Central memory CD4-positive, alpha-beta T cell (primary cell): ENCODE measurements around the gene PLAC8.
A peak's percentile ranks its signal among the peaks of the same experiment; 100 is the strongest.

Experiments used
- DNase-seq: peaks from one replicate; pipeline ENCODE4 v3.0.0; 2022
- total RNA-seq, 3 experiments: gene quantifications; one replicate each; lab custom pipeline; 2026; lab: John Stamatoyannopoulos, UW

PLAC8 gene, protein sequence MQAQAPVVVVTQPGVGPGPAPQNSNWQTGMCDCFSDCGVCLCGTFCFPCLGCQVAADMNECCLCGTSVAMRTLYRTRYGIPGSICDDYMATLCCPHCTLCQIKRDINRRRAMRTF
- total RNA-seq: 5.0 to 130 (median 72.2) reads per million in 3 experiments

DNA sequence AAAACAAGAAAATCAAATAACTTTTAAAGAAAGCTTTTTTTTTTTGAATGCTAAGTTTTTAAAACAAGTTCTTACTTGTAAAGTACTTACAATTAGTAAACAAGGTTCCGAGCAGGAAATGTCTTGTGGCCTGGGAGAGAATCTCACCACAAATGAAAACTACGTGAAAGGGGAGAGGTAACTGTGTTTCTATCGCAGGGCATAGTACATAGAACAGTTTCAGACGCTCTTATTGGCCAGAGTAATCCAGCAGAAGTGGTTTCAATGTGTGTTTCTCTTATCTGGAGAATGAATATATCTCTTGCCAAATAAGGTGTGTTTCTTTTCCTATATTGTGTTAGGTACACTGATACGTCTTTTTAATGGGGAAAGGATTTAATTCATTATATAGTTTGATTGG lies at the start of gene PLAC8:
TSS of gene PLAC8 (minus strand) at position 154 of the 400 bp plus-strand sequence. CDS start 6,808 bp downstream, outside the sequence.
- DNase-seq: peak; percentile 80

DNA sequence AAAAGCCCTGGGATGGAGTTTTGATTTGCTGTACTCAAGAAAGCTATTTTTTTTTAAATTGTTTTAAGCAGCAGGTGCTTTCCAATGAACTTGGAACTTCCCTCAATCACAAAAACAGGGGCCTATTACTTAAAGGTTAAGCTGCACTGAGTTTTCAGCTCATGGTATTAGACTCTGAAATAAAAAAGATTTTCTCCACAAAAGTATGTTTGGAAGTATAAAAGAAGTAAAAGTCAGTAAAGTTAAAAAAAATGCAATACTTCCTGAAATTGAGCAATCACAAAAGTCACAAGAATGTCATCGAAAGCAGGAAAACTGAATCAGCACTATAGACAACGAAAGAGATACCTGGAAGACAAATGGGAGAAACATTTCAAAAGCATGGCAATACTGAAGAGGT lies 38.9 kb upstream of the PLAC8 start:
- no peak for DNase-seq

DNA sequence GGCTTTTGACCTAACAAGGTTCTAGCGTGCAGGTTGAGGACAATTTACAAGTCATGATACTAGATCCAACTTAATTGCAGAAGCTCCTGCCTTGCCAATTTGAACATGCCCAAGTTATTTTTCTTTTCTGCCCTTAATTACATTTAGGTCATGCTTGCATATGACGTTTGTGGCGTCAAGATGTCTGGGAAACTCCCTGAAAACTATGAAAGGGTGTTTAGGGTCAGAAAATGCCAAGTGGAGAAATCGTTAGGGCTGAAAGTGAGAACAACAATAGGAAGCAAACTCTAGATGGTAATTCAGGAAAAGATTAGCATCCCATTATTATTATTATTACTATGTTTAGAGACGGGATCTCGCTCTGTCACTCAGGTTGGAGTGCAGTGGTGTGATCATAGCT lies 38.2 kb upstream of the PLAC8 start:
- no peak for DNase-seq

DNA sequence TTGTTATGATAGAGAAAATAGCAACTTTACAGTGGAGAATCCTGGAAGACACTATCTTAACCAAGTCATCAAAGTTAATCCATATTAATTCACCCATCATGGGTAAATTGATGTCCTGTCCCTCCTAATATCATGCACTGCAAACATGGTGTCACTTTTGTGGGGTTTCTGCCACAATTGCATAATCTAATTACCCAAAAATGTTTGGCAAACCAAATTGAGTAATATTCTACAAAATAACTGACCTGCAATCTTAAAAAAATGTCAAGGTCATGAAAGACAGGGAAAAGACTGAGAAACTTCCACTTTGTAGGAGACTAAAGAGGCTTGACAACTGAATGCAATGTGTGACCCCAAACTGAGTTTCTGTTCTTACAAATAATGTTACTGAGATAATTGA lies 37.1 kb upstream of the PLAC8 start:
- DNase-seq: no peak

DNA sequence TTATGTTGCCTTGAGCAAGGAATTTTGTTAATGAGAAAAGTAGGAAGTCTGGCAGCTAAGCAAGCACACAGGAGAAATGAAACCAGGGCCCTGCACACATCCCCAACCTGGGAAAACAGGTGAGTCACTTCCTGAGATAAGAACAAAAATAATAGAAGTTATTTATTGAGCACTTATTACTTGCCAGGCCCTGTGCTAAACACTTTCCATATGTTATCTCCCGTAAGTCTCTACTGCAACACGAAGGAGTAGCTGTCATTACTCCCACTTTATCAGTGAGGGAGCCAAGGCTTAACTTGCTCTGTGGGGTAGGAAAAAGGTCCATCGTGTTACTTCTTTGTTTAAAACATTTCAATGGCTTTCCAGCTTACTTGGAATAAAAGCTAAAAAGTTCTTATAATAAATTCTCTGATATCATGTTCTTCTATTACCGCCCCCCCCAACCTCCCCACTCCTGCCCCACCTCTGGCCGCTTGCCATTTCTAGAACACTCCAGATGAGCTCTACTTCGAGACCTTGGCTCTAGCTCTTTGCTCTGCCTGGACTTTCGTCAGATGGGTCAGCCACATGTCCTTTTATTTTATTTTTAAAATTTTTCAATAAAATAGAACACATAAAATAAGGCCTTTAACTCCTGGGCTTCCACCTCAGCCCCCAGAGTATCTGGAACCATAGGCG lies 36.3 kb upstream of the PLAC8 start:
- no peak for DNase-seq

DNA sequence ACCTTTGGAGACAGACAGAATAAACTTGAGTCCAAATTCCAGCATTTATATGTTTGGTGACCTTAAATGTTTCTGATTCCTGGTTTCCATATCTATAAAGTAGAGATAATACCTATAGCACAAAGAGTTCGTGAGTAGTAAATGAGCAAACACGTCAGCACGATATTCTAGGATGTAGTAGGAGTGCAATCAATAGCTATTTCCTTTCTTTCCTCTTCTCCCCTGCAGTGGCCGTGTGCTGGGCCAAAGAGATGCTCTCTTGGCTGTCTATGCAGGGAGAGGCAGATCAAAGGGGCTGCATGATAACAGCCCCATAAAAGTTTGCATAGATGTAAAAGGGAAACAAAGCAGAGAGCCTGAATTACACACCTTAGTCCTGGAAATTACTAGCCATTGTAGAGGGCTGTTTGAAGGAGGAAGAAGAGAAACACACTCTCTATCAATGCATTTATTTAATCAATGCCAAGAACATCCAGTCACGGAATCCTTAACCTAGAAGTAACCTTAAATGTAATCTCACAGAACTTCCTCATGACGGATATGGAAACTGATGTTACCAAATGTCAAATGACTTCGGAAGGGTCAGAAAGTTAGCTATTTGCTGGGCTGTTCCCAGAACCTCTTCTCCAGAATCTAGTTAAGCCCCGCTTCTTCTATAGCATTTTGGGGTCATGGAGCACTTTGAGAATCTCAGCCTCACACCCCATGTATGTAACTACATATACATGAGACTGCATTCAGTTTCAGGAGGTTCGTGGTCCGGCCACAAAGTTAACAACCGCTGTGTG lies 35.5 kb upstream of the PLAC8 start:
- DNase-seq: no peak

DNA sequence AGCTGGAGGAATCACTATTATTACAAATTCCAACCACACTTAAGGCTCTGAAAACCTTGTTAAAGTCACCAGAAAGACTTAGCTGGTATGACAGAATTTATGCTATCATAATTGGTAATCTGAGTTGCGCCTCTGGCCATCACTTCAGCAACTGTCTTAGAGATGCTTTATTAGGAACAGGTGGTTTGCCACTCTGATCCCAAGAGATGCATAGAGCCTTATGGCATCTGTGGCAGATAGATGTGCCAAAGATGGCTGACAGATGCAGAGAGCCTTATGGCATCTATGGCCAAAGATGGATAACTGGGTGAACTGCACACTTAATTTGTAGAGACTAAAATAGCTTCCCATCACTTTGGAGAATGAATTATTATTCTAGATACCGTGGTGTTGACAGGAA lies 32.3 kb upstream of the PLAC8 start:
- no peak for DNase-seq

DNA sequence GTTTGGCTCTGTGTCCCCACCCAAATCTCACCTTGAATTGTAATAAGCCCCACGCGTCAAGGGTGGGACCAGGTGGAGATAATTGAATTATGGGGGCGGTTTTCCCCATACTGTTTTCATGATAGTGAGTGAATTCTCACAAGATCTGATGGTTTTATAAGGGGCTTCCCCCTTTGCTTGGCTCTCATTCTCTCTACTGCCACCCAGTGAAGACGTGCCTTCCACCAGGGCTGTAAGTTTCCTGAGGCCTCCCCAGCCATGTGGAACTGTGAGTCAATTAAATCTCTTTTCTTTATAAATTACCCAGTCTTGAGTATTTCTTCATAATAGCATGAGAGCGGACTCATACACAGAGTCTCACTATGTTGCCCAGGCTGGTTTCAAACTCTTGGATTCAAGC lies 31.2 kb upstream of the PLAC8 start:
- DNase-seq: peak; percentile 5

DNA sequence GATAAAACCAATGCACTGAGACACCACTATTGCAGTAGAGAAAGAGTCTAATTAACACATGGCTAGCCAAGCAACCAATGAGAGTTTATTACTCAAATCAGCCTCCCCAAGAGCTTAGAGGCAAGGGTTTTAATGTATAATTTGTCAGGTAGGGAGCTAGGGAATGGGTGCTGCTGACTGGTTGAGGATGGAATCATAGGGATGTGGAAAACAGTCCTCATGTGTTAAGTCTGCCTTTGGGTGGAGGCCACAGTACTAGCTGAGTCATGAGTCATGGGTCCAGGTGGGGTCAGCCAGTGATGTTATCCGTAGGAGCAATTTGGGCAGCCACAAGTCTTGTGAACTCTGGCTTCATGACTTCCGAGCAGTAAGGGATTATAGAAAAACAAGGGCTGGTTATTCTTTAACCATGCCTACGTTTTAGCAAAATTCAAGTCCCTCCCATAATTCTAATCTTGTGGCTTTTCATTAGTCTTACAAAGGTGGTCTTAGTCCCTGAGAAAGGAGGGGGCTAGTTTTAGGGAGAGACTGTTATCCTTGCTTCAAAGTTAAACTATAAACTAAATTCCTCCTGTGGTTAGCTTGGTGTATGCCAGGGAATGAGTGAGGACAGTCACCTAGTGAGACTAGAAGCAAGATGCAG lies 25.1 kb upstream of the PLAC8 start:
- DNase-seq: no peak

DNA sequence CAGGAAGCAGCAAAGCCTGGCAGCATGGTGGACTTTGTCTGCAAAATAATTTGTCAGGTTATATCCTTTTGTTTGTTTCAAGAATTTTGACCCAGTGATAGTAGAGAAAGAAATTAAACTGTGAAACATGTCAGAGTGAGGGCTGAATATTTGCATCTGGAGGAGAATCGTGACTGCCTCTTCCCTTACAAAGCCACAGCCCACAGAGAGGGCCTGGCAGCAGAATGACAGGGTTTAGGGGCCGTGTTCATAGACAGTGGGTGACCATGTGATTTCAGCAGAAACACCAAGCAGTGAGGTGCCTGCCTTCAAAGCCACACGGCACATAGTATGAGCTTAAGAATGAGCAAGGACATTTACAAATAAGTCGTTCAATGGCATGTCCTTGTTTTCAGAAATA lies 24.4 kb upstream of the PLAC8 start:
- DNase-seq: no peak

DNA sequence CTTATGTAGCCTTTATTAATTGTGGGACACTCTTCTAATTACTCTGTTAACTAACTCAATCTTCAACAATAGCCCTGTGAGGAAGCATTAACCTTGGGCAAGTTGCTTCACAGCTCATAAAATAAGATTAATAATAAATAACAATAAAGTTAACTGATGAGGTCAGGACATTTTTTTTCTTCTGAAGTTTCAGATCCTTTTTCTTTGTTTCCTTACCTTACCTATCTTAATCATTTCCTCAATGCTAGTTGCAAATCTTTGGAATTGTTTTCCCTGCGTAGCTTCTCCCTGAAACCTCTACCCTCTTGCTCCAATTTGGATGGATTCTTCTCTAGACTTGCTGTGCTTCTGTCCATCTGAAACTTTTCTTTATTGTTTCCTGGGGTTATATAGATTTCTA lies 17.5 kb upstream of the PLAC8 start:
- DNase-seq: no peak

DNA sequence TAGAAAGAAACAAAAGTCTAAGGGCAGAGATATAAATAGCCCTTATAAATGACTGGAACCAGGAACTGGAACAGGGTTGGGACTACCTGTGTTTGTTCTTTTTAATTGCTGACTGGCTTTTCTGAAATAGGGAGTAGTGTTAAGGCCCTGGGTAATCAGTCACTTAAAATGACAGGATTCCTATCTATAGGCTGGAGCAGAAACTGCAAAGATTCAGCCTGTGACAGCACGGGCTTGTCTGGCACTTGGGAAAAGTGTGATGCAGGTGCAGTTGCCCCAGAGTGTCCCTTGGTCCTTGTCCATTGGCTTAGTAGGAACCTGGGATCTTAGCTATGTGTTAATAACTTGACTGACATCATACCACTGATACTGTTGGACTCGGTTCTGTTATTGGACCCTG lies 14.7 kb upstream of the PLAC8 start:
- DNase-seq: no peak

DNA sequence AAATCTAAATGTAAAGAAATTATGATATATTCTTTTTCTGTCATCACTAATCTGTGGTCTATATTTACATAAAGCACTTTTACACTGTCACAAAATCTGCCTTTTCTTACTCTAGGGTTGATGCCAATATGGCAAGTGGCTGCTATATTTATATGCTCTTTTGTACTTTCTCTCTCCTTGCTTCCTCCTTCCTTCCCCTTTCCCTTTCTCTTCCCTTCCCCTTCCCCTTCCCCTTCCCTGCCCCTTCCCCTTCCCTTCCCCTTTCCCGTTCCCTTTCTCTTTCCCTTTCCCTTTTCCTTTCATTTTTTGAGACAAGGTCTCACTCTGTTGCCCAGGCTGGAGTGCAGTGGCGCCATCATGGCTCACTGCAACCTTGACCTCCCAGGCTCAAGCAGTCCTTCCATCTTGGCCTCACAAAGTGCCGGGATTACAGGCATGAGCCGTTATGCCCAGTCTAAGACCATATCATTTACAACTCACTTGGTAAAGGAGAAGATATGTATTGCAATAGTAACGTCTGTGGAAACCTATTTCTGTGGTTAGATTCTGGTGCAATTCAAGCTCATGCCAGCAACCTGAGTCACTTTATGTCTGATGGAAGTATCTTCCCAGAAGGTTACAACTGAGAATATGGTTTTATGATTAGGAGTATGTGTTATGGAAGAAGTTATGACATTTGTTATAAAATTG lies 13.9 kb upstream of the PLAC8 start:
- DNase-seq: no peak

DNA sequence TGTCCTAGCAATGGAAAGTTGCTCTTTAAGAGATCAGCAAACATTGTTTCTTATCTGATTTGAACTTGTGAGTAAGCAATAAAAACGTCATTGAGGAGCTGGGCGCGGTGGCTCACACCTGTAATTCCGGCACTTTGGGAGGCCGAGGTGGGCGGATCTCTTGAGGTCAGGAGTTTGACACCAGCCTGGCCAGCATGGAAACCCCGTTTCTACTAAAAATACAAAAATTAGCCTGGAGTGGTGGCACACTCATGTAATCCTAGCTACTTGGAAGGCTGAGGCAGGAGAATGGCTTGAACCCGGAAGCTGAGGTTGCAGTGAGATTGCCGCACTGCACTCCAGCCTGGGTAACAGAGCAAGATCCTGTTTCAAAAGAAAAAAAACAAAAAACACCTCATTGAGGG lies 11.2 kb upstream of the PLAC8 start:
- peak; percentile 76 for DNase-seq

DNA sequence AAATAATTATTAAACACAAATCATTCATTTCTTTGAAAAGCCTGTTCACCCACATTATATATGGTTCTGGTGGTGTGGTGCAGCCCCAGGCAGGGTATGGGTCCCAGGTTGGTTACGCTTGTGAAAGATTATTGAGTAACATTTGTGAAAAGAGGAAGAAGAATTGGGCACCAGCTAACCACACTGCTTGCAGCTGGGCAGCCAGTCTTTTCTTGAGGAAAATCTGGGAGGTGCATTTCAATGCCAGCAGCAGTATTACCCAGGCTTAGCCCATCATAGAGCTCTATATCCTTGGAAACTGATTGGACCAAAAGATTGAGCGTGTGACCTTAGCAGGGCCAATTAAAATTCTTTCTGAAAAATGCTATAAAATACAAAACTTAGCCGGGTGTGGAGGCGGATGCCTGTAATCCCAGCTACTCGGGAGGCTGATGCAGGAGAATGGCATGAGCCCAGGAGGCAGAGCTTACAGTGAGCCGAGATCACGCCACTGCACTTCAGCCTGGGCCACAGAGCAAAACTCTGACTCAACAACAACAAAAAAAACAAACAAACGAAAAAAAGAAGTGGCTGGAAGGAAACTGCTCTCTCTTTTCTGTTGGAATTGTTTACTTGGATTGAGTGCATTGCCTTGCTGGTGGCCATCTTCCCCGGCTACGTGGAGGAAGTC lies 9.7 kb upstream of the PLAC8 start:
- no peak for DNase-seq

DNA sequence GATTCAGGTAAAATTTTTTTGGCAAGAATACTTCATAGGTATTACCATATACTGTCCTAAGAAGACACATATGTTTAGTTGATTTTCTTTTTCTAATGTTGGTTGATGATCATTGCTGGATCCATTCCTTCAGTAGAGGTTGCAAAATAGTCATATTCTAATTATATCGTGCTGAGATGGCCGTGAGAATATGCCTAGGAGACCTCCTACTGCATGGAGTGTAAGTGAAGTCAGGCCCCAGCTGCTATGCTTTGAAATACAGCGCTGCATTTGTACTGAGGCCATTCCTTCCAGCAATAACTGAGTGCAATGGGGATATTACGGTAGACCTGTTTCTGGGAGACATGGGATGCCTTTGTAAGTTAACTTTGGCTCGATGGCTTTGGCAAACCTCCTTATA lies 6.7 kb upstream of the PLAC8 start:
- DNase-seq: no peak

DNA sequence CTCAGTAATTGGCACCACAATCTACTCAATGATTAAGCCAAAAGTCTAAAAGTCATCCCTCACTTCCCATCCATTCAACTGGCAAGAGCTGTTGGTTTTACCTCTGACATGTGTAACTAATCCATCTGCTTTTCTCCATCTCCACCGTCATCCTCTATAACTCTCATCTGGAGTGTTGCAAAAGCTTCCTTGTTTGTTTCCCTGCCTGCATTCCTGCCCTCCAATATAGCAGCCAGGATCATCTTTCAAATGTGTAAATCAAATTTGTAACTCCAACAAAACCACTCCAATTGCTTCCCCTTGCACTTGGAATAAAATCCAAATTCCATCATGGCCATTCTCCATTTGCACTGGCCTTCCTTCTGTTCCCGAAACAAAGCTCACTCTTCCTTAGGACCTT lies 4.3 kb upstream of the PLAC8 start:
- DNase-seq: no peak

DNA sequence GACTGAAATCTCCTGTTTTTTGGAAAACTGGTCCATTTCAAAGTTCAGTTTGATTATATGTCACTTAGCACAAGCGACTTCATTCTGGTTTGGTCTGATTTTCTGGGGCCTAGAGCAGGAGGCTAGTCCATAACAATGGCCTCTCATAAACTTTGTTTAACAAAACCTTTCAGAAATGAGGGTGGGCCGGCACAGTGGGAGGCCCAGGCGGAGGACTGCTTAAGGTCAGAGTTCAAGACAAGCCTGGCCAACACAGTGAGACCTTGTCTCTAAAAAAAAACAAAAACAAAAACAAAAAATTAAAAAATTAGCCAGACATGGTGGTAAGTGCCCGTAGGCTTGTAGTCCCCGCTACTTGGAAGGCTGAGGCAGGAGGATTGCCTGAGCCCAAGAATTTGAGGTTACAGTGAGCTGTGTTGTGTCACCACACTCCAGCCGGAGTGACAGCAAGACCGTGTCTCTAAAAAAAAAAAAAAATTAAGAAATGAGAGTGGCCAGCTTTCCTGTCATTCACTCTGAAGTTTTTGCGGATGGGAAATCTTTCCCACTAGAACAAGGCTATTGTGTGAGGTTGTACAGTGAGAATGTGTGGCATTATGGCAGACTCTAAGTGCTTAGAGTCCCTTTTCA lies 1.2 kb upstream of the PLAC8 start:
- DNase-seq: no peak

DNA sequence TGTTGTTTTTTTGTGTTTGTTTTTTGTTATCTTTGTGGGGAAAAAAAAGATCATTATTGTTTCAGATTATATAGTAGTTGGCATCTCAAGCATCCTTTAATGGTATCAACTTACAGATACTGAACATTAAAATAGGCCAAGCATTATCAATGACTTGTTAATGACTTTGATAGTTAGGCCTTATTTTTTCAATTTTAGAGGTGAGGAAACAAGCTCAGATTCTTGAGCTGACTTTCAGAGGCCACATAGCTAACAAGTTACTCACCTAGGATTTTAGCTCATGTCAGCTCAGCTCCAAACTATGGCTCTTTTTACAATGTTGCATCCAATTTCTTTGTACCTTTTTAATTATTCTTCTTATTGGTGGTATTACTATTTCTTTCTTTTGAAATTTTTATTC lies 471 bp upstream of the PLAC8 start:
- no peak for DNase-seq

DNA sequence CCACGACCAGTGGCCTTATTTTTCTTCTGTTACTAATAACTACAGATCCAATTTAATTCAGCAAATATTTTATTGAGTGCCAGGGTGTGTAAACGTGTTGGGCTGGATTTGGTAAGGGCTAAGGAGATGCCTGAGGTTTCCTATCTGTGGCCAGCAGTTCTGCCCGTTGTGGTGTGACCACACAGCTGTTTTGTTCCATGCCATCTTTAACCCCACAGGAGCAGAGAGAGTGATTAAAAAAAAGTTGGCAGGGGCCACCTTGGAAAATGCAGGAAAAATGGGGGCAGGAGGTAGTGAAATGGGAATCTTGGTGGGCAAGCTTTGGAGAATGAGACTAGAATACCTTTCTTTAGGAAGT lies 1.1 kb downstream of the PLAC8 start:
- DNase-seq: no peak

DNA sequence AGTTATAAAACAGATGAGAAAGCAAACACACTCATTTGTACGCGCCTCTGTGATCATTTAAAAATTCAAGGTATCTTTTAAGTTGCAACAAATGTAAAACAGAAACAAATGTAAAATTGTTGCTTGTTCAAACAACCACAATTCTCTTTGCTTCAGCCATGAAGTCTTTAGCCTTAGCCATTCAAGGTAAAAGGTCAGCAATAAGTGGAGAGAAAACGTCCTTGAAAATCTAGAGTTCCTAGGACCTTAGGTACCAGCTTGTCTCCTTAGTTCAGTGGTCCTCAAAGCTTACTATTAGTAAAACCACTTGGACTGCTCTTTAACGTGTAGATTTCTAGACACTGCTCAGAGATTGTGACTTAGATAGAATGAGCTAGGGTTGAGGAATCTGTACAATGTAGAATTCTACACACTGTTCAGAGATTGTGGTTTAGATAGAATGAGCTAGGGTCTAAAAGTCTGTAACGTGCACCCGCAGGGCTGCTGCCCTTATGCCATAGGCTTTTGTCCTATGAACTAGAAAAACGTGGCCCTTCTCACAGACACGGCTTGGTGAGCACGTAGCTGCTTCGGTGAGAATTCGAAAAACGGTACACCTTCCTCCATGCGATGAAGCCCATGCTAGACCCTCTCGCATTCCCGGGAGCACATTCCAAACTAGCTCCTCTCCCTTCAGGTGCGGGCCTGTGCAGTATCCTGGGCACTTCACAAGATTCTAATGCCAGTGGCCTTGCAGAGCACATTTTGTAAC lies 1.7 kb downstream of the PLAC8 start:
- DNase-seq: no peak
